HEK293T (cell line): Measurements from ENCODE around the gene RCN2.
A peak's percentile ranks its signal among the peaks of the same experiment; 100 is the strongest.

Source experiments
- CTCF ChIA-PET: fragments of 350-600 bp; formaldehyde crosslinking; extraction: SDS; loops from one replicate; lab custom pipeline; 2021; ENCODE audit warnings: antibody characterized with exemption, inconsistent platforms; lab: Yijun Ruan, JAX
- POLR2A ChIA-PET: fragments of 350-600 bp; formaldehyde crosslinking; extraction: SDS; loops from one replicate; lab custom pipeline; 2020; ENCODE audit warnings: antibody characterized with exemption, inconsistent platforms; lab: Yijun Ruan, JAX
- DNase-seq: peaks from one replicate; pipeline ENCODE4 v3.0.0; 2012; ENCODE audit warnings: mixed read lengths; ENCODE audit errors: extremely low spot score
- ARNT ChIP-seq: fragments of 450-650 bp; IDR thresholded peaks from 2 replicates; pipeline ENCODE4 v1.6.1; 2017; ENCODE audit warnings: mild to moderate bottlenecking
- BHLHE40 ChIP-seq: fragments of 450-650 bp; IDR thresholded peaks from 2 replicates; pipeline ENCODE4 v1.6.1; 2016; ENCODE audit warnings: mild to moderate bottlenecking, moderate library complexity, borderline replicate concordance
- CTBP1 ChIP-seq: fragments of 450-650 bp; IDR thresholded peaks from 2 replicates; pipeline ENCODE4 v1.6.1; 2016; ENCODE audit warnings: borderline replicate concordance
- ELF4 ChIP-seq: fragments of 450-650 bp; IDR thresholded peaks from 2 replicates; pipeline ENCODE4 v1.6.1; 2017; ENCODE audit warnings: antibody characterized with exemption
- FOXA1 ChIP-seq: fragments of 450-650 bp; IDR thresholded peaks from 2 replicates; pipeline ENCODE4 v1.6.1; 2016; ENCODE audit warnings: mild to moderate bottlenecking
- FOXK2 ChIP-seq: fragments of 450-650 bp; IDR thresholded peaks from 2 replicates; pipeline ENCODE4 v1.6.1; 2016; ENCODE audit warnings: mild to moderate bottlenecking
- FOXM1 ChIP-seq: fragments of 450-650 bp; IDR thresholded peaks from 2 replicates; pipeline ENCODE4 v1.6.1; 2017; ENCODE audit warnings: mild to moderate bottlenecking, borderline replicate concordance
- HDGF ChIP-seq: fragments of 450-650 bp; IDR thresholded peaks from 2 replicates; pipeline ENCODE4 v1.6.1; 2017; ENCODE audit warnings: antibody characterized with exemption, borderline replicate concordance
- L3MBTL2 ChIP-seq: fragments of 450-650 bp; conservative IDR thresholded peaks from 2 replicates; pipeline ENCODE4 v1.6.1; 2016; ENCODE audit warnings: mild to moderate bottlenecking
- LEF1 ChIP-seq: fragments of 450-650 bp; IDR thresholded peaks from 2 replicates; pipeline ENCODE4 v1.6.1; 2017; ENCODE audit warnings: mild to moderate bottlenecking, borderline replicate concordance
- NFRKB ChIP-seq: fragments of 450-650 bp; IDR thresholded peaks from 2 replicates; pipeline ENCODE4 v1.6.1; 2016; ENCODE audit warnings: mild to moderate bottlenecking, moderate library complexity
- PKNOX1 ChIP-seq: fragments of 450-650 bp; IDR thresholded peaks from 2 replicates; pipeline ENCODE4 v1.6.1; 2016
- SP1 ChIP-seq: fragments of 450-650 bp; IDR thresholded peaks from 2 replicates; pipeline ENCODE4 v1.6.1; 2017
- SUZ12 ChIP-seq: fragments of 450-650 bp; IDR thresholded peaks from 2 replicates; pipeline ENCODE4 v1.6.1; 2016; ENCODE audit warnings: mild to moderate bottlenecking
- TARDBP ChIP-seq: fragments of 450-650 bp; IDR thresholded peaks from 2 replicates; pipeline ENCODE4 v1.6.1; 2016
- ZNF384 ChIP-seq: fragments of 450-650 bp; IDR thresholded peaks from 2 replicates; pipeline ENCODE4 v1.6.1; 2016

RCN2 gene

GRCh38 chr15:76968306-76968705 lies 36.8 kb downstream of the RCN2 start:
- CTCF ChIA-PET, result no interaction called here
- DNase-seq, result no peak
- POLR2A ChIA-PET, result interaction anchor here (1.0 kb wide), 1 partner anchor 37 kb away, joined by 6 read pairs; the partner anchor contains the start of gene RCN2
- TF ChIP-seq SP1 (no peak), FOXK2 (no peak), L3MBTL2 (no peak), NFRKB (no peak), TARDBP (no peak), CTBP1 (no peak), BHLHE40 (no peak), LEF1 (no peak), SUZ12 (no peak), ELF4 (no peak), ZNF384 (no peak), FOXM1 (no peak), PKNOX1 (no peak), FOXA1 (no peak), HDGF (no peak), ARNT (no peak)

DNA sequence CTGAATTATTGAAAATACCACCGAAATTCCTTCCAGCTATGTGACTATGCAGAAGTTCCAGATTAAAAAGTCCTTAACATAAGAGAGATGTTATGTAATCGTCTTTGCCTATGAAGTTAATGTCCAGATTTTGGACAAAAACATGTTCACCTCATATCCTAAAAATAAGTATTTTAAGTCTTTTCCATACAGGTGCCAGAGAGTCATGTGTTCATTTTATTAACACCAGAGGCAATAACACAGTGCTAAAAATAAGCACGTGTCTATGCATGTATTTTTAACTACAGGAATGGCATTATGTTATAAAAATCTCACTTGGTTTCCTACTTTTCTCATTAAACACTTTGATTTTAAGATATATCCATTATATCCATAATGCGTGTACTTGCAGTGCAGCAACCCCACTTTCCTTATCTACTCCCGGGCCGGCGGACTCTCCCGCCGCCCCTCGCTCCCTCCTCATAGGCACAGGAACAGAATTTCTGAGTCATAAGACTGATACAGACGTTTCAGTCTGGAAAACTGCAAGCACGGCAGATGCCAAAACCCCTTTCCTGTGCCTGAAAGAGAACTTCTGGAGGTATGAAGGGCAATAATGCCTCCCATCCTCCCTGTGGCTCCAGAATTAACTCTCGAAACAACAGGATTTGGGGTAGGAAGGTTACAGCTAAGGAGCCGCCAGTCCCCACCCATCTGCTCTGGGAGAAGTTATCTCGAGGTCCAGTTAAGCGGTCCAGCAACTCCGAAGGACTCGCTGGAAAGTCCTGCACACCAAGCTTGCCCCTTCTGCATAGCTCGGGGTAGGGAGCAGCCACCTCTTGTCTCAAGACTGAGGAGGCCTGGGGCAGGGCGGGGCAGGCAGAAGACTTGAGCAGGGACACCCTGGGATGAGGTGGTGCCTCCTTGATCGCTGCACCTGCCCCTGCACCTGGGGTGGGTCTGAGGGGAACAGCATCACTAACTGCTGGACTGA lies 41.1 kb downstream of the RCN2 start:
- TF ChIP-seq FOXM1 (no peak), ELF4 (no peak), HDGF (no peak), TARDBP (no peak), FOXA1 (no peak), PKNOX1 (no peak), ZNF384 (no peak), SUZ12 (no peak), BHLHE40 (no peak)
- no peak for DNase-seq
- CTCF ChIA-PET, result interaction anchor here (0.8 to 2.4 kb wide), 19 partner anchors 9 to 134 kb away, joined by 3 to 20 read pairs (median 4); no protein-coding TSS in a partner anchor
- POLR2A ChIA-PET, result interaction anchor here (0.9 kb wide), 1 partner anchor 447 kb away, joined by 3 read pairs; no protein-coding TSS in a partner anchor

DNA sequence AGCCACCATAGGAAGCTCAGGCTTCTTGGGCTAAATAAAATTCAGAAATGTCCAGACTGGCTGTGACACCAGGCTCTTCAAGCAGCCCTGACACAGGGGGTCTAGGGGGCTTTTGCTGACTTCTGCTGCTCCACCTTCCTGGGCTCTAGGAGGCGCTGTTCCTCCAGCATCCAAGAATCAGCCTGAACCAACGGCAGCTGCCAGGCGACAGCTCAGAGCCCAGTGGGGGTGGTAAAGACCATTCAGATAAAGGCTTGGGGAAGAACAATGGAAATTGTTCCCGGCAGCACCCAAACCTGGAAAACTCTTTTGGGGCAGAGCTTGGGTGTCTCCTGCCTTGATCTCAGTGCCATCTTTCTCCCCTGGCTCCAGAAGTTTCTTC lies 41.8 kb downstream of the RCN2 start:
- no peak for TF ChIP-seq CTBP1
- no peak for TF ChIP-seq BHLHE40
- no peak for TF ChIP-seq ELF4
- no peak for TF ChIP-seq SUZ12
- no peak for TF ChIP-seq HDGF
- no peak for TF ChIP-seq NFRKB
- TF ChIP-seq ZNF384, result no peak
- no peak for TF ChIP-seq SP1
- no peak for TF ChIP-seq FOXA1
- no peak for TF ChIP-seq ARNT
- TF ChIP-seq FOXK2, result no peak
- no peak for TF ChIP-seq FOXM1
- TF ChIP-seq TARDBP, result no peak
- no peak for TF ChIP-seq LEF1
- TF ChIP-seq L3MBTL2, result no peak
- ChIA-PET CTCF (interaction anchor here (0.7 to 2.4 kb wide), 24 partner anchors 9 to 536 kb away, joined by 3 to 20 read pairs (median 4); no protein-coding TSS in a partner anchor), POLR2A (interaction anchor here (0.9 kb wide), 1 partner anchor 446 kb away, joined by 3 read pairs; no protein-coding TSS in a partner anchor)
- DNase-seq, result peak; percentile 80

DNA sequence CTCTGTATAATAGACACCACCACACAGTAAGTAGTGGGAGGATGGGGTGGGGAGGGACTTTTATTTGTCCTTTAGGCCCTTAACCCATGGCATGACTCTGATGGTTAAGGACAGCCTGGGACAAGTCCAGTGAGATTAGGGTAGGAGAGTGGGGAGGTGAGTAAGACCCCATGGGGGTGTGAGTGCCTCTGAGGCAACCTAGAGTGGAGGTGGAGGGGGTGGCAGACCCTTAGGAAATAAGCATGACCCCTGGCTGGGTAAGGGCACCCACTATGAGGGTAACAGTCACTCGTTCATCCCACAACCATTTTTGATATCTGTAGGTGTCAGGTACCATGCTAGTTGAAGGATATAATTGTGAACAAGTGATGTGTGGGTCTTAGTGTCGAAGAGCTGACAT lies 42.4 kb downstream of the RCN2 start:
- ChIA-PET CTCF (interaction anchor here (0.7 to 2.4 kb wide), 23 partner anchors 9 to 536 kb away, joined by 3 to 20 read pairs (median 4); no protein-coding TSS in a partner anchor), POLR2A (interaction anchor here (0.9 kb wide), 1 partner anchor 445 kb away, joined by 3 read pairs; no protein-coding TSS in a partner anchor)
- TF ChIP-seq FOXA1 (no peak), LEF1 (no peak), TARDBP (no peak), L3MBTL2 (no peak), PKNOX1 (no peak)
- no peak for DNase-seq

- TF ChIP-seq CTBP1, result no peak
- no peak for TF ChIP-seq LEF1
- no peak for TF ChIP-seq ZNF384
- no peak for TF ChIP-seq ELF4
- no peak for TF ChIP-seq SUZ12
- no peak for TF ChIP-seq FOXA1
- no peak for TF ChIP-seq ARNT
- TF ChIP-seq L3MBTL2, result no peak
- TF ChIP-seq PKNOX1, result no peak
- TF ChIP-seq BHLHE40, result no peak
- no peak for TF ChIP-seq NFRKB
- TF ChIP-seq FOXK2, result no peak
- no peak for TF ChIP-seq HDGF
- CTCF ChIA-PET, result interaction anchor here (0.5 to 2.4 kb wide), 9 partner anchors 11 to 535 kb away, joined by 3 to 20 read pairs (median 4); no protein-coding TSS in a partner anchor
- no peak for DNase-seq
- POLR2A ChIA-PET, result no interaction called here
Observed at GRCh38 chr15:76974456-76975036, 43.0 kb downstream of the RCN2 start.
